GM19467 (cell line): ENCODE data around the gene ADAMTS18.

ENCODE experiments used
- ATAC-seq: cut with Tn5 transposase; IDR thresholded peaks from one replicate; pipeline ENCODE4 v1.9.1; 2021; ENCODE audit warnings: mild to moderate bottlenecking, moderate library complexity; ENCODE audit not compliant: unreplicated experiment

Gene ADAMTS18

GRCh38 chr16:77439106-77439505 lies 4.3 kb upstream of the ADAMTS18 start:
- ATAC-seq = no peak

DNA sequence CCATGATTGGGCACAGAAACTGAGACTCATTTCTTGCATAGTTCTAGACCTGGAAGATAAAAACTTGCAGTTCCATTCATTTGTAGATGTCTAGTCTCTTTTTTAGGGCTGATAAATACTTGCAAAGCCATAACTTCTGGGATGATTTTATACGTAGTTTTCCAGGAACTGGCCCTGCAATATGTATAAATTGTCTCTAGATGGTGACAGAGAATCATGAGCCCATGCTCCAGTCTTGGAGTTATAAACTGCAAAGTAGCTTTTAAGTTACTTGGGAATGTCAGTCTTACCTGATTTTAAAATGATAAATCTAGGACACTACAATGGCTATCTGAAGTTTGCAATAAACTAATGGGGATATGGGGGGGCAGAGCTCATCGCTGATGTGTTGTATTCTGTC lies 3.0 kb upstream of the ADAMTS18 start:
- ATAC-seq = no peak

DNA sequence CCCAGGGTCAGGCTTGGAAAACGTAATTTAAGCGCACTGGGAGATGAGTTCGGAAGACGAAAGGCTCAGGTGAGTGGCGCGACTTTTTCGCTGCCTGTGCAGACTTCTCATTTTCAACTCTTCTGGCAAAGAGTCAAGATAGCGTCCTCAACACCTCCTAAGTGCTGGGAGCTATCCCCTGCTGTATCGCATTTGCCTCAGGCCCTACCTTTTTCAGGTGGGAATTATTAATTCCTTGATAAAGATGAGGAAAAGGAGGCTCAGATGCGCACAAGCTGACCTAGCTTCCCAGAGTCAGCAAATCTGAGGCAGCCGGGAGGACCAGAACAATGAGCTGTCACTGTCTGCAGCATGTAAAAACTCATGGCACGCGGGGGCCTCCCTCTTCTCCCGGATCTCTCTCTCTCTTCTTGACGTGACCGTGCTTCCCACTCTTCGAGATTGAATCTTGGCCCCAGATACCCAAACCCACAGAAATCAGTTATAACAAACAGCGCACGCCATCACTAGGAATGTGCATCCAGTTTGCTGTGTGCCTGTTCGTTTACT lies 512 bp upstream of the ADAMTS18 start:
- ATAC-seq = no peak

DNA sequence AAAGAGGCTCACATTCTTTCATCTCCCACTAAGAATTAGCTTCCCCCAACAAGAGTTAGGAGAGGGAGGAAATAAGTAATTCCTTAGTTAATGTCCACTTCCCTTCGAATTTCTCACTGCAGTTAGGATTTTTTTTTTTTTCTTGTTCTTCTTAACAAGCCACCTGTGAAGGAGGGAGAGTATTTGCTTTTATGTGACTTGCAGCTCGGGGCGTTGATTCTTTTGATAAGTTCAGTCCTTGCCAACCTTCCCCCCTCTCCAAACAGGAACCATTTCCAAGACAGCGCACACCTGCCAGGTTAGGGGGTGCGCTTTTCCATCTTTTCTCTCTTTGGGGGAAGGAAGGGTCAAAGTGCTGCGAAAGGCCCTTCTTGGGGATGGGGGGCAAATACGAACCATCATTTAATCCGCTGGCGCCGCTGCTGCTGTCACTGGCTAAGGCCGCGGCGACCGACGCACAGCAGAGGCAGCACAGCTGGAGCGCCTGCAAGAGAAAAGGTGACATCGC lies 758 bp downstream of the ADAMTS18 start:
- no peak for ATAC-seq

- ATAC-seq = no peak
Measured at GRCh38 chr16:77433146-77433545, 1.7 kb downstream of the ADAMTS18 start.

GRCh38 chr16:77432264-77432663 lies 2.6 kb downstream of the ADAMTS18 start:
- no peak for ATAC-seq

- ATAC-seq = no peak
Measured at GRCh38 chr16:77430787-77431585, 3.8 kb downstream of the ADAMTS18 start.

DNA sequence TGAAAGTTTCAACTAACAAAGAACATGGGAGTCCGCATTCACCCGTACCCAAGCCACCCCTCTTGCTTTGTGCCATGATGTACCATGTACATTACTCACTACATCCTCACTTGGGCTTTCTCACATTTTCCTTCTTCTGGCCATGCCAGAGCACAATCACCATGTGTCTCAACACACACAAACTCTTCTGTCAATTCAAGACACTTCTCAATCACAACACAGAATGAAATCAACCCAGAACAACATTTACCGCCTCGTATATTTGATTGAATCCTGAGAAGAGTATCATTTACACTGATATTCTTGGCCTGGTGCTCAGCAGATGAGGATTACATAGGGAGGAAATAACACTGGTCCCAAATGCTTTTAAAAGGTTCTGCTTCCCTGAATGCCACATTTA lies 4.5 kb downstream of the ADAMTS18 start:
- no peak for ATAC-seq

DNA sequence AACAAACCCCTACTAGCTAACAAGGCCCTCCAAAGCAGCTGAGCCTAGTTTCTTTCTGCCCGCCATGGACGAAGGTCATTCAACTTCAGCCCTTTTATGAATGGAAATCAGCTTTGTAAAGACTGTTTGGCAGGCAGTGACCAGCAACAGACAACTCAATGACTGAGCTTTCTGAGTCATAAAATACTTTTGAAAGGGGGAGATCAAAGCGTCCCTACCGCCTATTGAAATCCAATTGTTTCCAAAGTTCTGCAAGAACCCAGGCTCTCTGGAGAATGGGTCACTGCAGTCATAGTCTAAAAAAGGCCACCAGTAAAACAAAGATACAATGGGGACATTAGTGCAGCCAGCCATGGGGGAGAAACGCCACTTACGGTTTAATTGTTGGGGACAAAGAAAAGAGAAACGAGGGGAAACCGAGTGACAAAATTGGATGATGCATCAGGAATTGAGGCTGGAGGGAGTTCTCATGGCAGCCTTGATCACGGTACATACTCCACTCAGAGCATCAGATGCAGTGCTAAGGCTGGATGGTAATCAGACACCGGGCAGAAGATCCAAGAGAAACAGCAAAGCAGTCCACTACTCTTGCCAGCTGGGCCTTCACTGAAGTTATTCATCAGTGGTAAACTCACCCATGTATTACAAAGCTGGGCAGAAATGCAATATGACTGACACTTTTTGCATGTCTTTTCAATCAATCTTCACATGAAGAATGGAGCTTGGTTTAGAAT lies 9.8 kb downstream of the ADAMTS18 start:
- ATAC-seq = no peak

- ATAC-seq = no peak
Measured at GRCh38 chr16:77422196-77422784, 12.5 kb downstream of the ADAMTS18 start.

DNA sequence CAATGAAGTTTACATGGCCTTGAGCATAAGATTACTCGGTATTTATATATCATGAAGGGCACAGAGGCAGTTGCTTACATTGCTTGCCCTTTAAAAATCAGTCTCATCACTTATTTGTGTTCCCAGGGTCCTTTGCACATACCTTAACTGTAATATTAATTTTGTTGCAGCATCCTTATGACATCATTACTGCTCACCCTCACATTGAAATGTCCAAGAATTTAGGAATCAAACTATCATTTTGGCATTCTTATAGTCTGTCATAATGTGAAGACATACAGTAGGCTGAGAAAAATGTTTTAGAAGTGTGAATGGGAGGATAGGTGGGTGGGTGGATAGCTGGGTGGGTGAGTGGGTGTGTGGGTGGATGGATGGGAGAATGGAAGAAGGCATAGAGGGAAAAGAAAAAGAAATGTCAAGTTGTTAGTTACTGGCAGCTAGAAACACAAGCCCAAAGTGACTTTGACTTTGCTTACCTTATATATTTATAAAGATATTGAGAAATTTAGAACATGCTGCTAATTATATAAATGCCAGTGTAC lies 17.8 kb downstream of the ADAMTS18 start:
- no peak for ATAC-seq

GRCh38 chr16:77414752-77415231 lies 20.0 kb downstream of the ADAMTS18 start:
- ATAC-seq = no peak

GRCh38 chr16:77410449-77410848 lies 24.4 kb downstream of the ADAMTS18 start:
- no peak for ATAC-seq

DNA sequence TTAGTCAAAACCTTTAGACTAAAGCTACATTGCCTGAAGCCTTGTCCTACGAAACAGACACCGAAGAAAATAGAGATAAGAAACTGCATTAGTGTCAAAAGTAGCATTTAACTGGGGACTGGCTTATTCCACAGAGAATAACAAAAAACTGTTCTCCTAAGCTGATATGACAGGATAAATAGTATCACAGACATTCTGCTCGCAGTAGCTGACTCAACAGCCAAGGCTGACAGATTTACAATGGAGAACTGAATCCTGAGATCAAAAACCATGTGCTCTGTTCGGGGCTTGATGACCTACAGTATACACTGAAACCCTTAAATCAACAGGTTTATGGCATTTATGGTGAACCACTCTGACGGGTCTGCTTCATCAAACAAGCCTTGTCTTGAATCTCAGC lies 25.5 kb downstream of the ADAMTS18 start:
- no peak for ATAC-seq

GRCh38 chr16:77408607-77409006 lies 26.2 kb downstream of the ADAMTS18 start:
- ATAC-seq = no peak

DNA sequence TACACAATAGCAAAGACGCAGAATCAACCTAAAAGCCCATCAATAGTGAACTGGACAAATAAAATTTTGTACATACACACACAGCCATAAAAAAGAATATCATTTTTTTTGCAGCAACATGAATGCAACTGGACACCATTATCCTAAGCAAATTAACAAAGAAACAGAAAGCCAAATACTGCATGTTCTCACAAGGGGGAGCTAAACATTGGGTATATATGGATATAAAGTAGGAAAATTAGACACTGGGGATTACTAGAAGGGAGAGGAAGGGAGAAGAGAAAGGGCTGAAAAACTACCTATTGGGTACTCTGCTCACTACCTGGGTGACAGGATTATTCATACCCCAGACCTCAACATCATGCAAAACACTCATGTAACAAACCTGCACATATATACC lies 28.2 kb downstream of the ADAMTS18 start:
- ATAC-seq = no peak

DNA sequence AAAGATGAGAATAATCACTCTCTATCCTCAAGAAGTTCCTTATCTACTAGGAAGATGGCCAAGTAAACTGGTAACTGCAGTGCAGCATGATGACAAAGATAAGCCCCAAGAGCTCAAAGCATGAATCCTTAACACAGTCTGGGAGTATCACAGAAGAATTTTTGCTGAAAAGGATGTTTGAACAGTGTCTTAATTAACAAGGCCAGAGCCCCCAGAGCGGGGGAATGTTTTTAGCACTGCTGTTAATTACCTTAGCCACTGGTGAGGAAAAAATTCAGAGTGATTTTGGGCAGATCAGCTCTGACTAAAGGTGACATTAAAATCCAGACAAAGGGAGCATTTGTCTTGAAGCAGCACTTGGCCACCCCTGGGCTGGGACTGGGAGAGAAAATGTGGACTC lies 30.1 kb downstream of the ADAMTS18 start:
- no peak for ATAC-seq

DNA sequence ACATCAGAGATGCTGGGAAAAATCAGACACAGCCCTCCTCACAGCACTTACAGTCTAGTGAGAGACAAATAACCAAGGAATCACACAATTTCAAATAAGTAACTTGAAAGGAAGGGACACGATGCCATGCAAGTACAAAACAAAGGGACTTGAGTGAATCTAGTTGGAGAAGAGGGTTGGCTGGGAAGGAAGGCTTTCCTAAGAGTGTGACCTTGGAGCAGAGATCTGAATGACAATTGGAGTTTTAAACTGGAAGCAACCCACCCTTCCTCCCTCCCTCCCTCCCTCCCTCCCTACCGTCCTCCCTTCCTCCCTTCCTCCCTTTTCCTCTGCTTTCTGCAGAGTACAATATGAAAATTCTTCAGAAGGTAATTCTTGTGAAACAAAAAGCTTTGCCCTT lies 31.1 kb downstream of the ADAMTS18 start:
- ATAC-seq = no peak

- no peak for ATAC-seq
Measured at GRCh38 chr16:77402672-77403071, 32.2 kb downstream of the ADAMTS18 start.

GRCh38 chr16:77402118-77402517 lies 32.7 kb downstream of the ADAMTS18 start:
- ATAC-seq = no peak

DNA sequence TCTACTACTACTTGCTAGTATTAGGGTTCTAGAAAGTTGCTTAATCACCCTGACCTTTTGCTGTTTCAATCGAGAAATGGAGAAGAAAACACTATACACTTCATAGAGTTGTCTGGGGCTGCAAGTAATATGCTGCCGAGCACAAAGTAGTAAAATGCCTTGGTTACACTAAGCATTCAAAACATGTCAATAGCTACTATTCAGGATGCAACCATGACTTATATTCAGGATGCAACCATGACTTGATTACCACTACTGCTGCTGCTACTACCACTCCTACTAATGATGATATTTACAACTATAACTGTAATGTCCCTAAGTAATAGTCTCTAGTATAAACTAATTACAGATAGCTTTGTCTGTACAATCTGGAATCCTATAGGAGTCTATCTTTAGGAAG lies 35.3 kb downstream of the ADAMTS18 start:
- ATAC-seq = no peak
